Measurements from ENCODE around the gene CCDC32. TPM values are rescaled to one million over a fixed set of nuclear protein-coding genes. Genes with fewer than 3 reads are reported as not detected.

The CCDC32 gene
- total and polyA plus RNA-seq, 2 of the 13 experiments (the other 11 are each of a cell fraction or from before 2014, with no cell fraction given), result 10.8 to 23.2 TPM

- CTCF ChIA-PET (ENCODE audit: low intra/inter-chr PET ratio, low total read pairs), result no interaction called here
- H3K9me3 ChIP-seq (ENCODE audit: low read length), result no peaks in the 10 kb centered on the region
- H3K27me3 ChIP-seq (ENCODE audit: control insufficient read depth in 1 of 2, insufficient read depth in 2 of 2, low read length in 2 of 2), result no peaks in the 10 kb centered on the region; a peak in 1 of 5 replicates
- FAIRE-seq (no peak), DNase-seq (ENCODE audit: low spot score) (no peak), ATAC-seq (peak; percentile 35; the same call in 2 of the 3 replicates)
- no peak overlapping the region for H3K27ac ChIP-seq (ENCODE audit: extremely low read length, insufficient read depth, low read length)
- intact Hi-C loops (cut with micrococcal nuclease; ENCODE audit: unreplicated experiment) (no loop called here), in situ Hi-C loops (cut with HindIII; ENCODE audit: extremely low pct_ligation_motif_present, low pct_unique_long_range_greater_than_20kb) (no loop called here)
- H3K9ac ChIP-seq (ENCODE audit: insufficient read depth, low read depth, low read length), result no peak overlapping the region
- no peaks in the 10 kb centered on the region for H3K79me2 ChIP-seq (ENCODE audit: insufficient read depth, low read length)
- no peak overlapping the region for H3K4me2 ChIP-seq (ENCODE audit: low read depth, low read length)
- no TSS peak for BruUV-seq (replicated peaks)
- no peak overlapping the region for H3K4me3 ChIP-seq (replicated peaks in 1 of 3; ENCODE audit: insufficient read depth in 1 of 3, low read depth in 2 of 3, low read length in 3 of 3)
- H3K4me1 ChIP-seq (ENCODE audit: insufficient read depth, low read length), result 0 out of 2 replicates have a peak, but pooled peaks cover 8% of the 10 kb centered on the region
- no peaks in the 10 kb centered on the region for H4K20me1 ChIP-seq (ENCODE audit: insufficient read depth, low read length)
- no peaks in the 10 kb centered on the region for H3K36me3 ChIP-seq (replicated peaks in 1 of 2; ENCODE audit: control insufficient read depth in 1 of 2, insufficient read depth in 2 of 2, low read length in 2 of 2)
- no peak overlapping the region for H2AFZ ChIP-seq (ENCODE audit: low read length)
- POLR2A ChIA-PET, result no interaction called here
- 18% methylated on average over 3 of the region's 3 CpGs for WGBS (ENCODE audit: low lambda C conversion rate)
- TF ChIP-seq ISX (CRISPR knock-in tag; conservative IDR thresholded peaks at IDR 0.05), result no peak
- TF ChIP-seq ZIK1 (CRISPR knock-in tag; IDR thresholded peaks at IDR 0.05; ENCODE audit: borderline replicate concordance, low read depth), result no peak
- no peak for TF ChIP-seq NCOA2 (CRISPR knock-in tag; IDR thresholded peaks at IDR 0.05)
- no peak for TF ChIP-seq FIP1L1 (IDR thresholded peaks at IDR 0.05; ENCODE audit: borderline replicate concordance, insufficient read depth, low read depth, low read length)
- TF ChIP-seq AFF4 (CRISPR knock-in tag; IDR thresholded peaks at IDR 0.05), result no peak
- TF ChIP-seq ZNF333 (CRISPR knock-in tag; IDR thresholded peaks at IDR 0.05; ENCODE audit: borderline replicate concordance), result no peak
- TF ChIP-seq KIAA2018 (CRISPR knock-in tag; IDR thresholded peaks at IDR 0.05; ENCODE audit: borderline replicate concordance), result no peak
- TF ChIP-seq ZSCAN9 (CRISPR knock-in tag; IDR thresholded peaks at IDR 0.05; ENCODE audit: borderline replicate concordance), result no peak
- no peak for TF ChIP-seq POLR2AphosphoS5 (IDR thresholded peaks at IDR 0.05; ENCODE audit: low read depth, low read length)
- TF ChIP-seq ZNF781 (CRISPR knock-in tag; IDR thresholded peaks at IDR 0.05; ENCODE audit: borderline replicate concordance, not compliant biosample characterization), result no peak
Measured at GRCh38 chr15:40525855-40526254, 39.0 kb downstream of the CCDC32 start.
